SK-N-MC (cell line): ENCODE measurements around the gene MXRA7.
"Not testable (repeated sequence)": the region's sequence is repeated elsewhere in the genome, so short reads cannot be mapped to it uniquely, and the experiment has no call there.

Experiments
- DNase-seq: peaks from one replicate; pipeline ENCODE4 v3.0.0-alpha.2; 2011; ENCODE audit warnings: low read depth, low spot score
- H3K27ac ChIP-seq: fragments of 200-600 bp; sonication (generic); 2 replicates; pipeline ENCODE4 v1.5.1; 2016; ENCODE audit warnings: mixed run types
- H3K36me3 ChIP-seq: fragments of 200-600 bp; sonication (generic); 2 replicates; pipeline ENCODE4 v1.6.1; 2017; ENCODE audit warnings: antibody characterized with exemption, low read length, mixed read lengths; ENCODE audit not compliant: insufficient read depth
- H3K4me3 ChIP-seq: fragments of 200-600 bp; sonication (generic); 2 replicates; pipeline ENCODE4 v1.5.1; 2016
- H3K9ac ChIP-seq: fragments of 200-600 bp; sonication (generic); 2 replicates; pipeline ENCODE4 v1.8.0; 2017; ENCODE audit warnings: mixed run types, mixed read lengths; ENCODE audit not compliant: insufficient read length
- H3K9me3 ChIP-seq: fragments of 200-600 bp; sonication (generic); 2 replicates; pipeline ENCODE4 v1.6.1; 2017; ENCODE audit warnings: low read depth, mild to moderate bottlenecking, antibody characterized with exemption, low read length, moderate library complexity, mixed read lengths
- EZH2 ChIP-seq: fragments of 200-600 bp; sonication (generic); IDR thresholded peaks from one replicate; pipeline ENCODE4 v1.6.1; 2017; ENCODE audit warnings: antibody characterized with exemption
- FOXP2 ChIP-seq: optimal IDR thresholded peaks from 2 replicates; pipeline ENCODE3; 2011; ENCODE audit warnings: mild to moderate bottlenecking, moderate library complexity; ENCODE audit not compliant: insufficient read depth; ENCODE audit errors: extremely low read length, control extremely low read depth
- POLR2AphosphoS5 ChIP-seq: IDR thresholded peaks from 2 replicates; pipeline ENCODE4 v1.6.1; 2012; ENCODE audit warnings: mild to moderate bottlenecking, low read depth, low read length, borderline replicate concordance

The MXRA7 gene

DNA sequence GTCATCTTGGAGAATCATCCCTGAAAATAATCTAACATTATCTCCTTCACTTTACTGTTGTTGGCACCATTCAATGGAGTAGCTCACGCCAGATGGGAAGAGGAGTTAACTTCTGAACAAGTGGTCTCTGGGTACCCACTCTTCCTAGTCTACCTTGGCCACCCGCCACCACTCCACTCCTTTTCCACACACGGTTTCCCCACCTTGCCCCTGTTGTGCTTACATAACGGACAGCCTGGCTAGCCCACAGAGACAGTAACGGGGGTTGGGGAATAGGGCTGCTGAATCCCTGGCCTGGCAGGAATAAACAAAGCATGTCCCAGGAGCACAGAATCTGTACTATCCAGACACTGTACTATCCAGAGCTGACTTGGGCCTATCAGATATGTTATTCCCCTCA, 3.6 kb upstream of the MXRA7 start:
- H3K9me3 ChIP-seq = no peaks in the 10 kb centered on the region
- H3K36me3 ChIP-seq = peaks cover 38% of the 10 kb centered on the region
- no peak overlapping the region for H3K4me3 ChIP-seq
- DNase-seq = no peak
- H3K27ac ChIP-seq = no peak overlapping the region
- no peak overlapping the region for H3K9ac ChIP-seq
- no peak for TF ChIP-seq FOXP2
- TF ChIP-seq EZH2 = no peak
- no peak for TF ChIP-seq POLR2AphosphoS5

DNA sequence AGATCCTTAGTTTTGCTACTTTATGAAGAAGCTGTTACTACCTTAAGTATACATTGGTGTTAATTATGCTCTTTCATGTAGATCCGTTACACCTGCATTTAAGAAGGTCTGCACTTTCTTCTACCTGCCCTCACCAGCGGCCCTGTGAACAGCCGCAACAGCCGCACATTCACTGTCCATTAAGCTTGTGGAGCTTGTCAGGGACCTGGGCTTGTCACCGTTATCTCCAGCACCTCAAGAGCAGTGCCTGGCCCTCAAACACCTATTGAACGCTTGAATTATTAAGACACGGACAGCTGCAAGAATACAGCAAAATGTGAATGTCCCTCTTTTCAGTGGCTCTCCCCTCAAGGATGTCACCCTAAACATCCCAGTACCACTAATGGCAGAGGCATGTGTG, 3.0 kb upstream of the MXRA7 start:
- Histone ChIP-seq H3K36me3 (peaks cover 33% of the 10 kb centered on the region), H3K9me3 (no peaks in the 10 kb centered on the region), H3K9ac (no peak overlapping the region), H3K4me3 (no peak overlapping the region), H3K27ac (no peak overlapping the region)
- DNase-seq = no peak
- TF ChIP-seq EZH2 = no peak
- TF ChIP-seq FOXP2 = no peak
- no peak for TF ChIP-seq POLR2AphosphoS5

DNA sequence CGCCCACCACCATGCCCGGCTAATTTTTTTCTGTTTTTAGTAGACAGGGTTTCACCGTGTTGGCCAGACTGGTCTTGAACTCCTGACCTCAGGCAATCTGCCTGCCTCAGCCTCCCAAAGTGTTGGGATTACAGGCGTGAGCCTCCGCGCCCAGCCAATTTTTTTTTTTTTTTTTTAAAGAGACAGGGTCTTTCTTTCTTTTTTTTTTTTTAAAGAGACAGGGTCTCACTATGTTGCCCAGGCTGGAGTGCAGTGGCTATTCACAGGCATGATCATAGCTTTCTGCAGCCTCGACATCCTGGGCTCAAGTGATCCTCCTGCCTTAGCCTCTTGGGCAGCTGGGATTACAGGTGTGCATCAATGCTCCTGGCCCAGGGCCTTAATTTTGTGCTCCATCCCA, 1.6 kb upstream of the MXRA7 start:
- H3K36me3 ChIP-seq = peaks cover 20% of the 10 kb centered on the region
- DNase-seq, H3K4me3 ChIP-seq, H3K9ac ChIP-seq, H3K27ac ChIP-seq, H3K9me3 ChIP-seq: not testable (repeated sequence)

DNA sequence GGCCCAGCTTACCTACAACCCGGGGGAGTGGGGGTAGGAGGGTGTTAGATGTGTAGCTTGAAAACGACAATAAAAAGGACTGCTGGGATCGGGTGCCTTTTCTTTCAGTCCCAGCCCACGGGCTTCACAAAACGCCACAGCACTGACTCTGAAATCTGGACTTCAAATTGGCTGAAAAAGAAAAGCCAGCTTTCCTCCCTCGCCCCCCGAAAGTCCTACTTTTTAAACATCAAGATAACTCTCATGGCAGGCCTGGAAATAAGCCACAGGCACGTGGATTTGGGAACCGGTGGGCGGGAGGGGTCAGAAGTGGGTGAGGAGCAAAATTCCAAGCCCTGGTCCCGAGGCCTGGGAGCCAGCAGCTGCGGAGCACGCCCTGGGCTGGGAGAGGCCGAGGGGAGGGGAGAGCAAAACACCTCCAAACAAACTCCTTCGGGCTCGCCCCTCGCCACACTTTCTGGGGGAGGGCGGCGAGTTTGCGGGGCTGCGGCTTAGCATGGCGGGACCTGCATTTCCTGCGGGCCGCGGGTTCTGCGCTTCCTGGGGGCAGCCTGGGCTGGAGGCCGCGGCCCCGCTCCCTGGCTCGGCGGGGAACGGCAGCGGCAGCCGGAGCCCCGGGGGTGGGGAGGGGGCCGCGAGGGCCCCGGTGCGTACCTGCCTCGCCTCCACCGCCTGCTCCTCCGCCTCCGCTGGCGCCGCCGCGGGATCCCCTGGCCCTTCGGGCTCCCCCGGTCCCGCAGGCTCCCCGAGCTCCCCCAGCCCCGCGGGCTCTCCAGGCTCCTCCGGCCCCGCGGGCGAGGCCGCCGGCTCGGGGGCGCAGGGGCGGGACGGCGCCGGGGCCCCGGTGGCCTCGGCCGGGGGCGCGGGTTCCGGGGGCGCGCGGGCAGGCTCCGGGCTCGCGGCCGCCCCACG, 558 bp downstream of the MXRA7 start:
- H3K36me3 ChIP-seq, H3K9me3 ChIP-seq, DNase-seq, H3K27ac ChIP-seq: not testable (repeated sequence)
- H3K9ac ChIP-seq = peak overlapping the region; percentile 71
- peak overlapping the region; percentile 87 for H3K4me3 ChIP-seq

DNA sequence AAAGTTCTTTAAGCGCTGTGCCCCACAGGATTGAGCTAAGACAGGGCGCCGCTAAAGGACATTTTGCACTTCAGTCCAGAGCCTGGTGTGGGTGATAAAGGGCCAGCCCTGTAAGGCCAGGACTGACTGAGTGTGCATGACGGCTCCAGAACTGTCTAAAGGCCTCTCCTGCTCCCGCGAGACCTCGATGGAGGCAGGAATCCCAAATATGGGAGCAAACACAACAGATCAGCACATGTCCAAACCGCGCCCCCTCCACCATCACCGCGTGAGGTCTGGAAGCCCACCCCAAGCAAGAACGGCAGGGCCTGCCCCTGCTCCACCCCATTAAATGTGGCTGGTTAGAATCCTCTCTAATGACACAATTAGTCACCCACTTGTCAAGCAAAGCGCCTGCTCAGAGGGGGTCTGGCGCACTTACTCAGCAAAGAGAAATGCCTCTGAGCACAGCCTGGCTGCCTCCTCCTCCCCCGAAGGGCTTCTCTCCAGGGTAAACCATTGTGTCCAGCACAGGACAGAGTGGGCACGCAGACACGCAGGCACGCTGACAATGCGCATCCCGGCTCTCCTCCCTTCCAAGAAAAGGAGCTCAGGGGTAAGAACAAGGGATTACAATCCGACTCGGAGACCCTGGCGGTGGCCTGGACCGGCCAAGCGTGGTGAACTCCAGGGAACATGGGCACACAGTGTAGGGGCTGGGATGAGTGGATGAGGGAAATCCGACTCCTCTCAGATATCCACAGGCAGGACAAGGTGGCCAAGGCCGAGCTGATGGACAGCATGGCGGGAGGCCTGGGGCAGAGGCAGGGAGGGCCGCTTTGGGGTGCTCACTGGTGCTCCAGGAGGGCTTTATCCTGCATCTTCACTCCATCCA, 1.5 kb downstream of the MXRA7 start:
- H3K4me3 ChIP-seq = peak overlapping the region; percentile 87
- H3K9me3 ChIP-seq = no peaks in the 10 kb centered on the region
- peak overlapping the region; percentile 71 for H3K9ac ChIP-seq
- no peak overlapping the region for H3K27ac ChIP-seq
- no peak for TF ChIP-seq EZH2
- no peak; the same call in 1 of the 2 replicates for TF ChIP-seq POLR2AphosphoS5
- TF ChIP-seq FOXP2 = no peak
- H3K36me3 ChIP-seq = 0 out of 2 replicates have a peak, but pooled peaks cover 3% of the 10 kb centered on the region
- DNase-seq = no peak

DNA sequence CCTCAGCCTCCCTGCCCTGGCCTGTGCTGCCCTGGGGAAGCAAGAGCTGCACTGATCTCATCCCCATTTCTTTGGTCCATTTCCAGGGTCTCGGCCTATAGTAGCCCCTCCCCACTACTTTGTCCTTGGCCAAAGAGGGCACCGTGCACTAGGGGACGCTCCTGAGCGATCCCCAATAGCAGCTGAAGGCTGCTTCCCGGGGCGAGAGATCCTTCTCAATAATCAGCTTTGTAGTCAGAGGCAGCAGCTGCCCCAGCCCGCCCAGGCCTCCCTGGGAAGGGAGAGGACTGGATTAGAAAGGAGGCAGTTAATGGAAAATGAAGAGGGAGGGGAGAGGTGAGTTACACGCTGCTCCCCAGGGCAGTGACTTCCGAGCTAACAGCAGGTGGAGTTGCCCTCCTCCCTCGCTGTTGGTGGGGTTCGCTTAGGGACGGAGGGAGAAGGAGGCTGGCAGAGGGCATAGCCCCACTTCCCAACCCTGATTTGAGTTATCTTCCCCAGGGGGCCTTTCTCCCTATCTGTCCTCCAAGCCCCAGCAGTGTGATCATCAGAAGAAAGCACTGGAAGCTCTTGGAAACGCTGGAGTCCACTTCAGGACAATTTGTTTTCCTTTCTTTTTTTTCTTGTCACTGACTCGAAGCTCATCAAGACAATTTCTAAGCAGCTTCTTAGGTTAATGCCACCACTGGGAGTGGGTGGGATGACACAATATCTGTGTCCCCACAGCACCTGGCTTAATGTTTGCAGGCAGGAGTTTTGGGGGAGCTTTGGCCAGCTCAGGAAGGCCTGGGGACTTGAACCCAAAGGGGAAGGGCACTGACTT, 2.6 kb downstream of the MXRA7 start:
- H3K4me3 ChIP-seq = no peak overlapping the region
- no peak overlapping the region for H3K27ac ChIP-seq
- no peak for DNase-seq
- no peak overlapping the region for H3K9ac ChIP-seq
- TF ChIP-seq EZH2 (no peak), FOXP2 (no peak), POLR2AphosphoS5 (no peak)
- H3K36me3 ChIP-seq = no peaks in the 10 kb centered on the region
- no peaks in the 10 kb centered on the region for H3K9me3 ChIP-seq

DNA sequence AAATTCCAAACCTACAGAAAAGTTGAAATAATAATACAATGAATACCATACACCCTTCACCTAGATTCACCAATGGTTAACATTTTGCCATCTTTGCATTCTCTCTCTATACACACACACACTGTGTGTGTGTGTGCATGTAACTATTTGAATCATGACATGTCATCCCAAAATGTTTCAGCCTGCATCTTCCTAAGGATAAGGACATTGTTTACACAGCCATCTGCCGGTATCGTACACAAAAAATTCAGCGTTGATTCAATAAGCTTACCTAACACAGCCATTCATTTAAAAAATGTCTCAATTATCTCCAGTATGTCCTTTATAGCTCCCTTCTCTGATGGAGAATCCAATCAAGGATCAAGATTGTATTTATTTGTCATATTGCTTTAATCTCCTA, 3.9 kb downstream of the MXRA7 start:
- no peak overlapping the region for H3K4me3 ChIP-seq
- no peak for TF ChIP-seq FOXP2
- TF ChIP-seq POLR2AphosphoS5 = no peak
- no peak for TF ChIP-seq EZH2
- DNase-seq = no peak
- no peaks in the 10 kb centered on the region for H3K36me3 ChIP-seq
- H3K27ac ChIP-seq = no peak overlapping the region
- H3K9ac ChIP-seq = no peak overlapping the region
- H3K9me3 ChIP-seq = no peaks in the 10 kb centered on the region

DNA sequence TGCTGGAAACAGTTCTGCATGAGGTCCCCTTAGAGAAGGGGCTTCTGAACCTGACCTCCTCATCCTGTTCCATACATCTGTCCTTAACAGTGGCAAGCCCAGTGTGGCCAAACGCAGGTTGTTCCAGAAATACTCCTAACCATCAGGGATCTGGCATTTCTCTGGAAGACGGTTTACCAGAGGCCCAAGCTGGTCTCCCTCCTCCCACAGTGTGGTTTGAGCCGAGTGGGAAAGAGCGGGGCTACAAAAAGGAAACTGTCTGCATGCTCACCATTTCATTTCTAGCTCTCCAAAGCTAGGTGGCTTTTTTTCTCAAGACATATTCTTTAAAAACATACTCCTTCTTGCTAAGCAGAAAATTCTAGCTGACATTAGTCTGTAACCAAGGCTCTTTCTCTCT, 6.0 kb downstream of the MXRA7 start:
- TF ChIP-seq EZH2 = no peak
- no peak for TF ChIP-seq FOXP2
- TF ChIP-seq POLR2AphosphoS5 = no peak

More for the DNA sequence above, 6.0 kb downstream of the MXRA7 start:
- H3K36me3 ChIP-seq = no peaks in the 10 kb centered on the region
- no peak overlapping the region for H3K9ac ChIP-seq
- DNase-seq = no peak
- H3K9me3 ChIP-seq = no peaks in the 10 kb centered on the region
- no peak overlapping the region for H3K4me3 ChIP-seq
- 0 out of 2 replicates have a peak overlapping the region, but pooled peaks have one; percentile 51 for H3K27ac ChIP-seq
